Activated CD4-positive, alpha-beta T cell treated with anti-CD3 and anti-CD28 coated beads for 24 hours (primary cell): Measurements from ENCODE around the gene TAX1BP1.

ENCODE experiments used
- DNase-seq, 2 donors: peaks; one replicate each; pipeline ENCODE4 v3.0.0-alpha.2; 2020; ENCODE audit warnings: low read depth in 2 of 2

The TAX1BP1 gene

GRCh38 chr7:27739909-27740448 lies at the start of gene TAX1BP1:
Gene TAX1BP1 (plus strand): TSS chr7:27740162. CDS start chr7:27748525, 8,363 bp downstream.
- peak; percentile 92 for DNase-seq

GRCh38 chr7:27690649-27691048 lies 49.3 kb upstream of the TAX1BP1 start:
- no peak for DNase-seq

DNA sequence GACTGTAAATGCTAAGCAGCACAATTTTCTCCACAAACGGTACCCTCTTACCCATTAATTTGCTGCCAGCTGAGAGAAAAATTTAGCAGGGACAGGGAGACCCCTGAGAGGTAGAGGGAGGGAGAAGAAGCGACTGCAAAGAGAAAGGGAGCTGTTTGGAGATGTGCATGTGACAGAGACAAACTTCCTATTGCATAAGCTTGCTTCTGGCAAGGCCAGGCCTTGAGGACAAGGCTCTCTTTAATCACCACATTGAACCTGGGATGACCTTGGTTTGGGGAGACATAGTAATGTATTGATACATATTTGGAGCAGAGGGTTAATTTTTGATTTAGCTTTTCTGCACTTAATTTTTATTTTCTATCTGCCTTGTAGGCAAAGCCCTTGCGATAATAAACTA lies 46.2 kb upstream of the TAX1BP1 start:
- DNase-seq, result no peak

DNA sequence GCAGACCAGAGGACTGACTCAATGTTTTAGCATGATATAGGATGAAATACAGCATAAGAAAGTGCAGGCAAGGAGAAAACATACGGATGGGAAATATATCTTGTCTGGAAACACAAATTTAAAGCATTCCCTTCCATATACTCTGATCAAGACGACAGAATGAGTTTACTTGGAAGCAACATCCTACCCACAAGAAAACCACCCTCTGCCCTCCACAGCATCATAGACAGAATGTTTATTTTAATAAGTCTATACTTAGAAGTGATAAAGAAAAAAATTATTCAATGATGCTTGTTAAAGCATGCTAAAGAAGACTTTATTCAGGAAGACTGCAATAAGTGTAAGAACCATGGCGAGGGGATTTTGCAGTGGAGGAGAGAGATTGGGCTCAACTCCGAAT lies 44.9 kb upstream of the TAX1BP1 start:
- DNase-seq, result no peak

DNA sequence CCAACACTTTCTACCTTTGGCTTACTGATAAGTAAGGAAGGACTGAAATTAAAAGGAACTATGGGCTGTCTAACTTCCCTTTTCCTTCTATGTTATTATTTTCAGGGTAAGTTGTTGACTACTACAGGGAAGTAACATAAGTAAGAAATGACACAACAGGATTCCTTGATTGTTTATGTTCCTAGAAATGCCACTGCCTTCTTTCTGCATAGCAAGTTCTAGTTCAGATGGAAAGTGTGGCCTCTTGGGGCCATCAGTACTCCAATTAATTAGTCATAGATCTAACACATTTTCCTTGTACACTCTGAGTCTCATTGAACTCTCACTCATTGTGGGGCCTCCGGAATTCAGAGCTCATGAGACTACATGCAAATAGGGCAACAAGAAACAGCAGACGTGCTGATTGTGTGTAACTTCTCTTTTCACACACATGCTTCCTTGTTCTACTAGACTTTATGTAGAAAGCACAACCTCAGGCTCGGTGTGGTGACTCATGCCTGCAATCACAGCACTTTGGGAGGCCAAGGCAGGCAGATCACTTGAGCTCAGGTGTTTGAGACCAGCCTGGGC lies 42.0 kb upstream of the TAX1BP1 start:
- no peak for DNase-seq

- DNase-seq, result no peak
Observed at GRCh38 chr7:27699751-27700150, 40.2 kb upstream of the TAX1BP1 start.

GRCh38 chr7:27700501-27700900 lies 39.5 kb upstream of the TAX1BP1 start:
- no peak for DNase-seq

GRCh38 chr7:27703181-27703580 lies 36.8 kb upstream of the TAX1BP1 start:
- no peak for DNase-seq

DNA sequence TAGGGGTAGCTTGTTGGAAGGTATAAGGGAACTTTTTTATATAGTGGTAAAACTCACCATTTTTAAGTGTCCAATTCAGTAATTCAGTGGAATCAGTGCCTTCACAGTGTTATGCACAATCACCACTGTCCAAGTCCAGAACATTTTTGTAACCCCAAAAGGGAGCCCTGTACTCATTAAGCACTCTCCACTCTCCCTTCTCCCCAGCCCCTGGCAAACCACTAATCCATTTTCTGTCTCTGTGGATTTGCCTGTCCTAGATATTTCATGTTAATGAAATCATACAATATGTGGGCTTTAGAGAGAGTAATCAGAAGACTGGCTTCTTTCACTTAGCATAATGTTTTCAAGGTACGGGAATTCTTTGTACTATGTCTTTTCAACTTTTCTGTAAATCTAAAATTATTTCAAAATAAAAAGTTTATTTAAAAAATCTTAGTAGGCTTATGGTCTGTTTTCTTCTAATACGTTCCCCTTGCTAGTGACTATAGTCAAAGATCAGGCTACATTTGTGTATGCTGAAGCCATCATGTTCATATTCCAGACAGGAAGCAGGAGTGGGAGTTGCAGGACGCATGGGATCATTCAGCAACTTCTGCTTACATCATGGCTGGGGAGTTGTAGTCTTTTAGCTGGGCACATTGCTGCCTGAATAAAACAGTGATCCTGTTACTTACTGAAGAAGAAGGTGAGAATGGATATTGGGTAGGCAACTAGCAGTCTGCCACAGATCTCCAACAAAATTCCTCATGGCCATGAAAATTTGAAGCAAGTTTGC lies 35.4 kb upstream of the TAX1BP1 start:
- no peak for DNase-seq

DNA sequence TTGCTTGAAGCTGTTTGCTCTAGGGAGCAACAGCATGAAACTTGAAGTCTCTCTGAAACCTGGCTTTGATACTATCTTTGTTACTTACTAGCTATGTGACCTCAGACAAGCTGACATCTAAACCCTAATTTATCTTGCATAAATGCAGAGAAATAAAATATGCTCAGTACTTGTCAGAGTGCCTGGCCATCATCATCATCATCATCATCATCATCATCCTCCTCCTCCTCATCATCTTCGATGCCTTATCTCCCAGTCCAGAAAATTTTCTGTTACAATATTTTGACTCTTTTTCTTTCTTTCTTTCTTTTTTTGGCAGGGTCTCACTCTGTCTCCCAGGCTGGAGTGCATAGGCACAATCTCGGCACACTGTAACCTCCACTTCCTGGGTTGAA lies 34.8 kb upstream of the TAX1BP1 start:
- no peak for DNase-seq

- no peak for DNase-seq
Observed at GRCh38 chr7:27708485-27708884, 31.5 kb upstream of the TAX1BP1 start.

- DNase-seq, result no peak
Observed at GRCh38 chr7:27709137-27710075, 30.6 kb upstream of the TAX1BP1 start.

- no peak for DNase-seq
Observed at GRCh38 chr7:27712217-27712616, 27.7 kb upstream of the TAX1BP1 start.

DNA sequence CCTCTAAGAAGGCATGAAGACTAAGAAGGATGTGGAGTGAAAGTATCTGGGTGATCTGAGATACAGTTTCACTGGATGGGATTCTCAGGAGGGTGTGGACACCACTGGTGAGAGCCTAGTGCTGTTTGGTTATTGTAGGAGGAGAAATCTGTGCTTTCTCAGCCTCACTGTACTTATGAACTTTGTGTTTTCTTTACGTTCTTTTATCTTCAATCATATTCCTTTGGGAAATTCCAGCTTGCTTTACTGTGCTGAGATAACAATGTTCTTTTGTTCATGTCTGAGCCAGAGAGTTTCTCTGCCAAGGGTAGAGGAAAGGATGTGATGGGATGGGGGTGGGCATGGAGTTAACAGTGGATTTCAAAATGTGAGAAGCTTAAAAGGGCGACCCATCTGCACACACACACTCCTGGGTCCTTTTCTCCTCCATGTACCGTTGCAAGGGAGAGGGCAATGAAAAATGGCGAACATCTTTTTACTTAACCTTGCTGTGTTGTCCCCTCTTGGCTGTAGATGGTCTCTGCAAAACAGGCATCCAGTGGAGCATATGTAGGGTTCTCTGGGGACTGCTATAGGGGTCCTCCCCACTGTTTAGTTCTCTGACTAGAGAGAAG lies 25.0 kb upstream of the TAX1BP1 start:
- DNase-seq, result no peak

DNA sequence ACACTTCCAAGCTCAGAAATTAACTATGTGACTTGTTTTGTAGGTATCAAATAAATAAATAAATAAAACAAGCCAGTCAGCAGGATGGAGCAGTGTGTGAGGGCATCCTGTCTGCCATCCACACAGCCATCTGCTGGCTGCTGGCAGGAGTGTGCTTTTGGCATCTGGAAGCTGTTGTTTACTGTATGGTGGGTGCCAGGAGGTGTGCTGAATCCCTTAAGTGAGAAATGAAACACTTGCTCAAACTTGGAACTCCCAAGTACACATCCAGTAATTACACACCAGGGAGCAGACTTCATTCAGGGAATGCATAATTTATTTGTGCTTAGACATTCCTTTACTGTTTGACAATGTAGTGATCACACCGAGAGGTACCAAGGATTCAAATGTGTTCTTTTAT lies 16.9 kb upstream of the TAX1BP1 start:
- DNase-seq, result no peak

- no peak for DNase-seq
Observed at GRCh38 chr7:27727058-27727457, 12.9 kb upstream of the TAX1BP1 start.

GRCh38 chr7:27730112-27730511 lies 9.8 kb upstream of the TAX1BP1 start:
- DNase-seq, result no peak

DNA sequence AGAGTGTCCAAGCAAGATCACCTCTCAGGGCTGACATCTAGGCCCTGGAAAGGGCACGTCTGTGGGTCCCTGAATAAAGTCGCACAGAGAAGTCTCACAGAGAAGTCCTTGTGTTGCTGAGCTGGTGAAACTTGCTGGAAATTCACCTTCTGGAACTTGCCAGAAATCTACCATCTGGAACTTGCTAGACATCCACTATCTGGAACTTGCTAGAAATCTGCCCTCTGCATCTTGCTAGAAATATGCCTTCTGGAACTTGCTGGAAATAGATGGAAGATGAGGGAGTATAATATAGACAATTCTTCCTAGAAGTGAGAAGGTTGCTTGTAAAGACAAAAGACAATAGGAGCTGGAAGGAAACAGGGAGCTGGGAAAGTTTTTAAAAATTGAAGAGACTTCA lies 5.4 kb upstream of the TAX1BP1 start:
- DNase-seq, result no peak

DNA sequence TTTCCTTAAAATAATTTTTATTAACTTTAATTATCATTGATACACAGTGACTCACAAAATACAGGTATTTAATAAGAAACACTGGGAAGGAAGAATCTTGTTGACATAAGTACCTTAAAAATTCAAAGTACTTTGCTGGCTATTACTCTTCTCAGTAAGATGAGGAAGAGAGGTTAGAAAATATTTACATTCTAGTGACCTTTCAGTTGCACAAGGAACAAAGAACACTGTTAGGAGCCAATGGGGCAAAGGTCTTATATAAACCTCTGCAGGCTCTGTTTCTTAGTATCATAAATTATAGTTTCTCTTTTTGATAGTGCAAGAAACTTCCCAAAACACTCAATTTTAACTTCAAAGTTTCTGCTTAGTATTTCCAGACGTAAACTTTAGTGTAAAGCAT lies 4.8 kb upstream of the TAX1BP1 start:
- no peak for DNase-seq

GRCh38 chr7:27735831-27736230 lies 4.1 kb upstream of the TAX1BP1 start:
- DNase-seq, result no peak

GRCh38 chr7:27737178-27737577 lies 2.8 kb upstream of the TAX1BP1 start:
- no peak for DNase-seq

GRCh38 chr7:27737616-27738015 lies 2.3 kb upstream of the TAX1BP1 start:
- no peak for DNase-seq
